Right atrium auricular region (tissue), 2 donors: ENCODE results near the gene POU6F2. TPM values are rescaled to one million over a fixed set of nuclear protein-coding genes. Genes with fewer than 3 reads are reported as not detected.

ENCODE experiments used
- DNase-seq: peaks from one replicate; pipeline ENCODE4 v3.0.0-alpha.2; 2019; ENCODE audit warnings: low spot score
- H3K27ac ChIP-seq, 2 donors: fragments of 200-600 bp; sonication (generic); 1 replicate in 1 of 2; 2 replicates in 1 of 2; pipeline ENCODE4 v1.5.1; 2016 to 2019
- H3K27me3 ChIP-seq, 2 donors: fragments of 200-600 bp; sonication (generic); one replicate each; pipeline versions ENCODE4 v1.5.1 to v1.6.0; 2017 to 2019
- H3K36me3 ChIP-seq: fragments of 200-600 bp; sonication (generic); one replicate; pipeline ENCODE4 v1.5.1; 2016
- H3K4me1 ChIP-seq, 2 donors: fragments of 200-600 bp; sonication (generic); one replicate each; pipeline versions ENCODE4 v1.5.1 to v1.6.0; 2017 to 2019
- H3K4me3 ChIP-seq, 2 donors: fragments of 200-600 bp; sonication (generic); 1 replicate in 1 of 2; 2 replicates in 1 of 2; pipeline ENCODE4 v1.5.1; 2017 to 2019; ENCODE audit warnings: mild to moderate bottlenecking in 1 of 2, moderate library complexity in 1 of 2
- H3K9me3 ChIP-seq, 2 donors: fragments of 200-600 bp; sonication (generic); one replicate each; pipeline ENCODE4 v1.5.1; 2019
- total RNA-seq, 2 donors: library from RNA; depleted of rRNA; stranded (reverse); fragments of >200 nt; gene quantifications; one replicate each; pipeline ENCODE4 v1.1.0, GENCODE V29; 2016
- TF ChIP-seq, protein P1 (sequence below), 2 donors: fragments of 200-600 bp; sonication (generic); IDR thresholded peaks; one replicate each; pipeline ENCODE4 v1.5.1; 2019; ENCODE audit warnings: antibody characterized with exemption in 2 of 2

POU6F2 gene
- total RNA-seq, 2 donors from 2014 or later = 0.85 to 1.5 TPM

DNA sequence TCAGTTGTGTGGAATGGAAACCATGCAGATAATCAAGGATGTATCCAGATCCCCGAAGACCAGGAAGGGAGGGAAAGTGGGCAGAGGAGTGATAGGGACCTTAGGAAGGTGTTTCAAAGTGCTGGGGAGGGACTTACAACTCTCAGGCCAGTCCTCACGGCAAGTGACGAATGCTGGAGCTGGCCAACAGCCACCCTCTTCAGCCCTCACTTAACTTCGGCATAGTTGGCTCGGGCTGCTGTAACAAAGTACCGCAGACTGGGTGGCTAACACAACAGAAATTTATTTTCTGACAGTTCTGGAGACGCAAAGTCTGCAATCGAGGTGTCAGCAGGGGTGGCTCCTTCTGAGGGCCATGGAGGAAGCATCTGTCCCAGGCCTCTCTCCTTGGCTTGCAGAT, 322.6 kb downstream of the POU6F2 start:
- TF ChIP-seq, protein P1, sequence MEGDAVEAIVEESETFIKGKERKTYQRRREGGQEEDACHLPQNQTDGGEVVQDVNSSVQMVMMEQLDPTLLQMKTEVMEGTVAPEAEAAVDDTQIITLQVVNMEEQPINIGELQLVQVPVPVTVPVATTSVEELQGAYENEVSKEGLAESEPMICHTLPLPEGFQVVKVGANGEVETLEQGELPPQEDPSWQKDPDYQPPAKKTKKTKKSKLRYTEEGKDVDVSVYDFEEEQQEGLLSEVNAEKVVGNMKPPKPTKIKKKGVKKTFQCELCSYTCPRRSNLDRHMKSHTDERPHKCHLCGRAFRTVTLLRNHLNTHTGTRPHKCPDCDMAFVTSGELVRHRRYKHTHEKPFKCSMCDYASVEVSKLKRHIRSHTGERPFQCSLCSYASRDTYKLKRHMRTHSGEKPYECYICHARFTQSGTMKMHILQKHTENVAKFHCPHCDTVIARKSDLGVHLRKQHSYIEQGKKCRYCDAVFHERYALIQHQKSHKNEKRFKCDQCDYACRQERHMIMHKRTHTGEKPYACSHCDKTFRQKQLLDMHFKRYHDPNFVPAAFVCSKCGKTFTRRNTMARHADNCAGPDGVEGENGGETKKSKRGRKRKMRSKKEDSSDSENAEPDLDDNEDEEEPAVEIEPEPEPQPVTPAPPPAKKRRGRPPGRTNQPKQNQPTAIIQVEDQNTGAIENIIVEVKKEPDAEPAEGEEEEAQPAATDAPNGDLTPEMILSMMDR (IDR thresholded peaks at IDR 0.05) = no peak
- no peak for DNase-seq
- H3K27me3 ChIP-seq = no peaks in the 10 kb centered on the region
- no peaks in the 10 kb centered on the region for H3K9me3 ChIP-seq
- peaks cover 0 to 3% of the 10 kb centered on the region in 2 donors for H3K4me1 ChIP-seq
- no peak overlapping the region for H3K4me3 ChIP-seq
- no peak overlapping the region for H3K27ac ChIP-seq
- H3K36me3 ChIP-seq = no peaks in the 10 kb centered on the region

DNA sequence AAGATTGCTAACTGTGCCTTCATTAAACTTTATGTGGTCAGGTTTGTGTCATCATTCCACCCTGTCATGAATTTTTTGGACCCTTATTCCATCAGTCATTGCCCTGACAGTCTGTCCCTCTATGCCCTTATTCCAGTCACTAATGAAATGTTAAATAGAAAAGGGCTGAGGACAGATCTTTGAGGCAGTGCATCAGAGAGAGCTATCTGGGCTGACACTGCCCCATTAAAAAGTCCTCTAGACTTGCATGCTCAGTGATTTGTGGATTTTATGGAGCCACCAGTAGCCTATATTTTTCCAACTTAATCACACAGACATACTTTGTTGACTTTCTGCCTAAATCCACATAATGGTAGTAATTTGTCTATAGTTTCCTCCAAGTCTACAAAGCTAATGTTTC, 323.8 kb downstream of the POU6F2 start:
- TF ChIP-seq, protein P1 (IDR thresholded peaks at IDR 0.05) = no peak
- no peak overlapping the region for H3K4me3 ChIP-seq
- no peaks in the 10 kb centered on the region for H3K36me3 ChIP-seq
- H3K27ac ChIP-seq = no peak overlapping the region
- H3K9me3 ChIP-seq = no peaks in the 10 kb centered on the region
- no peak for DNase-seq
- H3K4me1 ChIP-seq = peaks cover 0 to 3% of the 10 kb centered on the region in 2 donors
- H3K27me3 ChIP-seq = no peaks in the 10 kb centered on the region

DNA sequence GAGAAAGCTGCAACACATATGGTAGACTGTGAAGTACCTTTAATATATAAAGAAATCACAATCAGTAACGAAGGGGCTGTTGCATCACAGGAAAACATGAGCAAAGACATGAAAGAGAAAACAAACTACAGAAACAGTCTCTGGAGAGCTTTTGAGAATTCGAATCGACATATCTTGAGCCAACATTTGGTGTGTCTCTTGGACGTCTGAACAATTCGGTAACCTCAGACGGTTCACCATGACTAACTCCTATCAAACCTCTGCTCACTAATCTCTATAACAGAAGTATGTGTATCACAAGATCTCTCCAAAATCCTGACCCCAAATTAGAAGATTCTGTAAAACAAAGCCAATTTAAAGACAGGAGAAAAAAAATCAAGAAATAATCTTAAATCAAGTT, 326.5 kb downstream of the POU6F2 start:
- no peaks in the 10 kb centered on the region for H3K27me3 ChIP-seq
- TF ChIP-seq, protein P1 (IDR thresholded peaks at IDR 0.05) = no peak
- H3K4me1 ChIP-seq = peaks cover 0 to 3% of the 10 kb centered on the region in 2 donors
- no peaks in the 10 kb centered on the region for H3K36me3 ChIP-seq
- no peak overlapping the region for H3K4me3 ChIP-seq
- no peaks in the 10 kb centered on the region for H3K9me3 ChIP-seq
- no peak overlapping the region for H3K27ac ChIP-seq
- no peak for DNase-seq

DNA sequence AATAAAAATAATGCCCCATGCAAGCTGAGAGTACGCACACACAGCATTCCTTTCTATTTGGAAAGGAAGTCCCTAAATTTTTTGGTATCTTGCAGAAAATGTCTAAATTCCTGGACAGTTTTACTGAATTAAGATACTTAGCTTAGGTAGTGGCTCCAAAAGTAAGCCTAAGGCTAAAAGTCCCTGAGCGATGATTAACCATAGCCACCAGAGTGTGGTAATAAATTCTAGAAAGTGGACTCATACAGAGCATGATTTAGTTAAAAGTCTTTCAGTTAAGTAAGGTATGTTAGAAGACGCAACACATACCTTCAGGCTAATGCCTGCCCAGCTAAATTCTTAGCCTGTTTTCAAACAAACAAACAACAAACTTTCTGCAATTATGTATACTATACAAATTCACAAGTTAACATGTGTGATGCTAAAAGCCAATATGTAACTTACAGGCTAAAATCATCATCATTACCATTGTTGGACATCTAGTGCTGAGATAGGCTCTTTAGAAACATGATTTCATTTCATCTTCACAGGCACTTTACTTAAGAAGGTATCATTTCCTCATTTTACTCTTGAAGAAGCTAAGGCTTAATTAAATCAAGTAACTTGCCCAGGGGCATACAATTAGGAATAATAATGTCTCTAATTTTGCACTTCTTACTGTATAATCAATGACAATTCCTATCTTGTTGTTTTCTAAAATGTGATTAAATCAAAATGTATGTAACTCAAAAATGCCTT, 327.1 kb downstream of the POU6F2 start:
- Histone ChIP-seq H3K4me3 (no peak overlapping the region), H3K36me3 (no peaks in the 10 kb centered on the region), H3K27ac (no peak overlapping the region), H3K9me3 (no peaks in the 10 kb centered on the region), H3K4me1 (peaks cover 0 to under 1% of the 10 kb centered on the region in 2 donors), H3K27me3 (no peaks in the 10 kb centered on the region)
- DNase-seq = no peak
- TF ChIP-seq, protein P1 (IDR thresholded peaks at IDR 0.05) = no peak

DNA sequence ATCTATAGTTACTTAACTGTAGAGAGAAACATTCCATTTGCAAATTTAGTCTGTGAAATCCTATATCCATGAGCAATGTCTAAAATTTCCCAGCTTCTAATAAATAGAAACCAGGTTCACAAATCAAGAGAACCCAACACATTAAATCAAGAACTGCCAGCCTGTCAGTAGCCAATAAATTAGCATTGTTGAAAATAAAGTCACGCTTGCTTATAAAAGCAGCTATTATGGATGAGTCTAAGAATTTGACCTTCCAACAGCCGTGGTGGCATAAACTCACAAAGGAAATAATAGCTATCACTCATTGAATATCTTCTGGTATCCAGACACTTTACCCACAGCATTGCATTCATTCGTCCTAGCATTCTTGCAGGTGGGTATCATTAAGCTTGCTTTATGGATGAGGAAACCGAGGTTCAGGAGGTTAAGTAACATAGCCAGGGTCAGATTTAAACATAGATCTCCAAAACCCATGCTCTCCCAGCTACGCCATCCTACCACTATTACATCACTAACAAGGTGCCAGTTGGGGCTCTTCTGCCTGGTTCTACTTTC, 328.4 kb downstream of the POU6F2 start:
- Histone ChIP-seq H3K27ac (no peak overlapping the region), H3K36me3 (no peaks in the 10 kb centered on the region), H3K27me3 (no peaks in the 10 kb centered on the region), H3K4me1 (no peaks in the 10 kb centered on the region), H3K9me3 (no peaks in the 10 kb centered on the region), H3K4me3 (no peak overlapping the region)
- DNase-seq = no peak
- TF ChIP-seq, protein P1 (IDR thresholded peaks at IDR 0.05) = no peak
